Measurements from ENCODE around the gene AKT3.
"Not testable (repeated sequence)": the region's sequence is repeated elsewhere in the genome, so short reads cannot be mapped to it uniquely, and the experiment has no call there.

Gene AKT3

GRCh38 chr1:243672539-243673074 lies 177.4 kb downstream of the AKT3 start:
- H3K36me3 ChIP-seq: peaks cover under 1% of the 10 kb centered on the region; the same call in 1 of the 2 replicates
- no peak for DNase-seq
- H3K4me3 ChIP-seq (ENCODE audit: low read depth, low read length): no peak overlapping the region
- H3K27ac ChIP-seq: no peak overlapping the region
- no peak for TF ChIP-seq CTCF (IDR thresholded peaks at IDR 0.05; ENCODE audit: low read depth, low read length)
- H3K27me3 ChIP-seq (ENCODE audit: insufficient read depth, low read depth, severe bottlenecking): no peaks in the 10 kb centered on the region
- H3K9me3 ChIP-seq (ENCODE audit: severe bottlenecking): no peaks in the 10 kb centered on the region

GRCh38 chr1:243667591-243667990 lies 182.5 kb downstream of the AKT3 start:
- no peak overlapping the region for H3K4me3 ChIP-seq (ENCODE audit: low read depth, low read length)
- TF ChIP-seq CTCF (IDR thresholded peaks at IDR 0.05; ENCODE audit: low read depth, low read length): no peak

GRCh38 chr1:243667133-243667532 lies 182.9 kb downstream of the AKT3 start:
- no peak overlapping the region for H3K27ac ChIP-seq
- H3K27me3 ChIP-seq (ENCODE audit: insufficient read depth, low read depth, severe bottlenecking): no peaks in the 10 kb centered on the region
- DNase-seq: no peak
- peaks cover under 1% of the 10 kb centered on the region for H3K9me3 ChIP-seq (ENCODE audit: severe bottlenecking)
- no peak overlapping the region for H3K4me3 ChIP-seq (ENCODE audit: low read depth, low read length)
- no peak for TF ChIP-seq CTCF (IDR thresholded peaks at IDR 0.05; ENCODE audit: low read depth, low read length)
- peaks cover 14% of the 10 kb centered on the region for H3K36me3 ChIP-seq

More at GRCh38 chr1:243667591-243667990, 182.5 kb downstream of the AKT3 start:
- Histone ChIP-seq H3K27ac (no peak overlapping the region), H3K27me3 (ENCODE audit: insufficient read depth, low read depth, severe bottlenecking) (no peaks in the 10 kb centered on the region), H3K36me3 (peaks cover 14% of the 10 kb centered on the region), H3K9me3 (ENCODE audit: severe bottlenecking) (no peaks in the 10 kb centered on the region)
- no peak for DNase-seq

- no peak for DNase-seq
- Histone ChIP-seq H3K27me3 (ENCODE audit: insufficient read depth, low read depth, severe bottlenecking) (no peaks in the 10 kb centered on the region), H3K9me3 (ENCODE audit: severe bottlenecking) (peaks cover 2% of the 10 kb centered on the region), H3K4me3 (ENCODE audit: low read depth, low read length) (no peak overlapping the region), H3K27ac (no peak overlapping the region), H3K36me3 (peaks cover 21% of the 10 kb centered on the region)
- TF ChIP-seq CTCF (IDR thresholded peaks at IDR 0.05; ENCODE audit: low read depth, low read length): no peak
These were observed 186.4 kb downstream of the AKT3 start for GRCh38 chr1:243663651-243664050.

GRCh38 chr1:243662169-243662568 lies 187.9 kb downstream of the AKT3 start:
- DNase-seq; H3K4me3 ChIP-seq (ENCODE audit: low read depth, low read length); H3K9me3 ChIP-seq (ENCODE audit: severe bottlenecking); H3K27ac ChIP-seq; H3K27me3 ChIP-seq (ENCODE audit: insufficient read depth, low read depth, severe bottlenecking): not testable (repeated sequence)
- H3K36me3 ChIP-seq: peaks cover 21% of the 10 kb centered on the region

- no peak for TF ChIP-seq CTCF (IDR thresholded peaks at IDR 0.05; ENCODE audit: low read depth, low read length)
- Histone ChIP-seq H3K36me3 (peaks cover 18% of the 10 kb centered on the region), H3K9me3 (ENCODE audit: severe bottlenecking) (peaks cover 2% of the 10 kb centered on the region), H3K4me3 (ENCODE audit: low read depth, low read length) (no peak overlapping the region), H3K27ac (no peak overlapping the region), H3K27me3 (ENCODE audit: insufficient read depth, low read depth, severe bottlenecking) (no peaks in the 10 kb centered on the region)
- DNase-seq: no peak
These were observed 191.4 kb downstream of the AKT3 start for GRCh38 chr1:243658594-243659105.
